Testis (tissue), 2 donors: Measurements from ENCODE around the gene SRRD.

ENCODE experiments used
- POLR2A ChIP-seq: fragments of 450-650 bp; IDR thresholded peaks from one replicate; pipeline ENCODE4 v1.6.1; 2017; ENCODE audit warnings: antibody characterized with exemption, mild to moderate bottlenecking, moderate library complexity
- TF ChIP-seq, protein P1 (sequence below), 3 experiments: fragments of 450-650 bp in 2 of 3; fragments of 200-600 bp in 1 of 3; sonication (generic) in 1 of 3; IDR thresholded peaks; one replicate each; pipeline ENCODE4 v1.5.1; 2016 to 2019; ENCODE audit warnings: antibody characterized with exemption in 3 of 3, mild to moderate bottlenecking in 2 of 3, moderate library complexity in 1 of 3

DNA sequence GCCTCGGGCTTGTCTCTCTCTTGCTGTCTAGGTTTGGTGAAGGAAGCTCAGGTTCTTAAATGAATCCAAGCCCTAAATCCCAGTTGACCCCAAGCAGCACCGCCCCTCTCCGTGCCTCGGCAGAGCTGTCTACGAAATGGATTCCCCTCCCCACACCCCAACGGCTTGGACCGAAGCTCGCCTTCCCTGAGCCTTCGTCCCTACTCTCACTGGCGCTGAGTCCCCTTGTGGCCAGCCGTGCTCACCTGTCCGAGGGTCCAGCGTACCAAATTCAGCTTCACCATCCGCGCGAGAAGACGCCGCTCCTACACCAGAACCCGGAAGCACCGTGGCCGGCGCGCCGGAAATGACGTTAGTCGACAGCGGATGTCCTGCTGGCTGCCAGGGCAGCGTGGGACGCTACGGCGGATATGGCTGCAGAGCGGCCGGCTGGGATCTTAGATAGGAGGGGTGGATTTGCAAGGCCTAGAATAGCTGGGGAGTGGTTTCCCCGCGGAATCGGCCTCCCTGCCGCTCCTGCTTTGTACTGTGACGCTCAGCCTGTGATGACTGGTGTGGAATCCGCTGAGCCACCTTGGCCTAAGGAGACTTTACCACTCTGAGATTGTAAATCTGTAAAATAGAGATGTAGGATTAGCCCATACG is 28.6 kb downstream of the SRRD start, which contains the start of gene TFIP11:
- TF ChIP-seq, protein P1, sequence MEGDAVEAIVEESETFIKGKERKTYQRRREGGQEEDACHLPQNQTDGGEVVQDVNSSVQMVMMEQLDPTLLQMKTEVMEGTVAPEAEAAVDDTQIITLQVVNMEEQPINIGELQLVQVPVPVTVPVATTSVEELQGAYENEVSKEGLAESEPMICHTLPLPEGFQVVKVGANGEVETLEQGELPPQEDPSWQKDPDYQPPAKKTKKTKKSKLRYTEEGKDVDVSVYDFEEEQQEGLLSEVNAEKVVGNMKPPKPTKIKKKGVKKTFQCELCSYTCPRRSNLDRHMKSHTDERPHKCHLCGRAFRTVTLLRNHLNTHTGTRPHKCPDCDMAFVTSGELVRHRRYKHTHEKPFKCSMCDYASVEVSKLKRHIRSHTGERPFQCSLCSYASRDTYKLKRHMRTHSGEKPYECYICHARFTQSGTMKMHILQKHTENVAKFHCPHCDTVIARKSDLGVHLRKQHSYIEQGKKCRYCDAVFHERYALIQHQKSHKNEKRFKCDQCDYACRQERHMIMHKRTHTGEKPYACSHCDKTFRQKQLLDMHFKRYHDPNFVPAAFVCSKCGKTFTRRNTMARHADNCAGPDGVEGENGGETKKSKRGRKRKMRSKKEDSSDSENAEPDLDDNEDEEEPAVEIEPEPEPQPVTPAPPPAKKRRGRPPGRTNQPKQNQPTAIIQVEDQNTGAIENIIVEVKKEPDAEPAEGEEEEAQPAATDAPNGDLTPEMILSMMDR (IDR thresholded peaks at IDR 0.05): no peak
- no peak for TF ChIP-seq POLR2A
